ENCODE data around the gene KIRREL3. TPM values are rescaled to one million over a fixed set of nuclear protein-coding genes. Genes with fewer than 3 reads are reported as not detected.

KIRREL3 gene
- total and polyA plus RNA-seq, 9 of the 15 experiments (the other 6 are each of a cell fraction or from before 2014, with no cell fraction given): 0.04 to 0.10 TPM; not detected in 7

- Histone ChIP-seq H3K36me3 (ENCODE audit: control insufficient read depth, insufficient read depth, low read length) (no peaks in the 10 kb centered on the region), H3K9me3 (replicated peaks; ENCODE audit: control insufficient read depth, insufficient read depth, low read depth, low read length) (no peaks in the 10 kb centered on the region), H3K9ac (ENCODE audit: insufficient read depth in 1 of 2, low read depth in 2 of 2, low read length in 2 of 2) (no peak overlapping the region), H2AFZ (ENCODE audit: low read depth, low read length) (no peak overlapping the region), H3K9me1 (ENCODE audit: control insufficient read depth, insufficient read depth, low read length) (no peaks in the 10 kb centered on the region), H3K4me1 (replicated peaks in 1 of 2; ENCODE audit: control insufficient read depth in 2 of 2, insufficient read depth in 2 of 2, low read length in 2 of 2) (no peaks in the 10 kb centered on the region), H4K20me1 (replicated peaks; ENCODE audit: control insufficient read depth, insufficient read depth, low read length) (no peaks in the 10 kb centered on the region; the same call in 1 of the 2 replicates), H3K27me3 (ENCODE audit: control insufficient read depth in 2 of 2, insufficient read depth in 2 of 2, low read length in 2 of 2) (no peaks in the 10 kb centered on the region), H3K4me3 (no peak overlapping the region), H3K79me2 (ENCODE audit: control insufficient read depth, insufficient read depth, low read length) (no peaks in the 10 kb centered on the region), H3K4me2 (ENCODE audit: insufficient read depth, low read length) (no peak overlapping the region), H3K27ac (ENCODE audit: extremely low read depth, low read depth, low read length) (no peak overlapping the region)
- 2% methylated on average over 3 of the region's 3 CpGs for WGBS (ENCODE audit: insufficient coverage, low coverage, missing lambda C conversion rate)
- no peak for FAIRE-seq
- ChIA-PET CTCF (ENCODE audit: low intra/inter-chr PET ratio) (no interaction called here), POLR2A (no interaction called here)
- in situ Hi-C loops (cut with MboI) (no loop called here), intact Hi-C loops (cut with micrococcal nuclease) (loop anchor here (2.0 kb wide), 1 partner anchor 117 kb away; no protein-coding TSS in a partner anchor)
- DNase-seq (ENCODE audit: extremely low read depth in 1 of 4, low spot score in 3 of 4): no peak
- no TSS peak for BruUV-seq (replicated peaks)
- ATAC-seq: no peak
- TF ChIP-seq NKRF (IDR thresholded peaks at IDR 0.05; ENCODE audit: borderline replicate concordance) (no peak), TBP (optimal IDR thresholded peaks at IDR 0.05; ENCODE audit: low read depth, low read length) (no peak)
Observed at GRCh38 chr11:126874276-126874675, 126.3 kb downstream of the KIRREL3 start.

- no peaks in the 10 kb centered on the region for H3K9me1 ChIP-seq (ENCODE audit: control insufficient read depth, insufficient read depth, low read length)
- ATAC-seq (no peak), FAIRE-seq (no peak), DNase-seq (ENCODE audit: extremely low read depth in 1 of 4, low spot score in 3 of 4) (no peak)
- no peaks in the 10 kb centered on the region for H3K4me1 ChIP-seq (replicated peaks in 1 of 2; ENCODE audit: control insufficient read depth in 2 of 2, insufficient read depth in 2 of 2, low read length in 2 of 2)
- H3K9me3 ChIP-seq (replicated peaks; ENCODE audit: control insufficient read depth, insufficient read depth, low read depth, low read length): no peaks in the 10 kb centered on the region
- no peak overlapping the region for H2AFZ ChIP-seq (ENCODE audit: low read depth, low read length)
- no peaks in the 10 kb centered on the region for H3K79me2 ChIP-seq (ENCODE audit: control insufficient read depth, insufficient read depth, low read length)
- intact Hi-C loops (cut with micrococcal nuclease) (no loop called here), in situ Hi-C loops (cut with MboI) (no loop called here)
- no peak overlapping the region for H3K9ac ChIP-seq (ENCODE audit: insufficient read depth in 1 of 2, low read depth in 2 of 2, low read length in 2 of 2)
- H4K20me1 ChIP-seq (replicated peaks; ENCODE audit: control insufficient read depth, insufficient read depth, low read length): no peaks in the 10 kb centered on the region; the same call in 1 of the 2 replicates
- H3K27me3 ChIP-seq (ENCODE audit: control insufficient read depth in 2 of 2, insufficient read depth in 2 of 2, low read length in 2 of 2): no peaks in the 10 kb centered on the region; a peak in 1 of 5 replicates
- BruUV-seq (replicated peaks): no TSS peak
- ChIA-PET POLR2A (no interaction called here), CTCF (ENCODE audit: low intra/inter-chr PET ratio) (no interaction called here)
- no peaks in the 10 kb centered on the region for H3K36me3 ChIP-seq (ENCODE audit: control insufficient read depth, insufficient read depth, low read length)
- no peak overlapping the region for H3K4me3 ChIP-seq
- H3K4me2 ChIP-seq (ENCODE audit: insufficient read depth, low read length): no peak overlapping the region
- no peak overlapping the region for H3K27ac ChIP-seq (ENCODE audit: extremely low read depth, low read depth, low read length)
- TF ChIP-seq ZNF589 (CRISPR knock-in tag; IDR thresholded peaks at IDR 0.05; ENCODE audit: low read depth) (no peak), CXXC5 (CRISPR knock-in tag; IDR thresholded peaks at IDR 0.05) (no peak), MYNN (IDR thresholded peaks at IDR 0.05) (no peak), MYNN (CRISPR knock-in tag; IDR thresholded peaks at IDR 0.05) (no peak), SIRT6 (IDR thresholded peaks at IDR 0.05; ENCODE audit: low read depth, low read length) (no peak), NELFE (IDR thresholded peaks at IDR 0.05; ENCODE audit: insufficient read depth, insufficient read length) (no peak), JUNB (CRISPR knock-in tag; conservative IDR thresholded peaks at IDR 0.05) (no peak)
- TF ChIP-seq, protein P1, sequence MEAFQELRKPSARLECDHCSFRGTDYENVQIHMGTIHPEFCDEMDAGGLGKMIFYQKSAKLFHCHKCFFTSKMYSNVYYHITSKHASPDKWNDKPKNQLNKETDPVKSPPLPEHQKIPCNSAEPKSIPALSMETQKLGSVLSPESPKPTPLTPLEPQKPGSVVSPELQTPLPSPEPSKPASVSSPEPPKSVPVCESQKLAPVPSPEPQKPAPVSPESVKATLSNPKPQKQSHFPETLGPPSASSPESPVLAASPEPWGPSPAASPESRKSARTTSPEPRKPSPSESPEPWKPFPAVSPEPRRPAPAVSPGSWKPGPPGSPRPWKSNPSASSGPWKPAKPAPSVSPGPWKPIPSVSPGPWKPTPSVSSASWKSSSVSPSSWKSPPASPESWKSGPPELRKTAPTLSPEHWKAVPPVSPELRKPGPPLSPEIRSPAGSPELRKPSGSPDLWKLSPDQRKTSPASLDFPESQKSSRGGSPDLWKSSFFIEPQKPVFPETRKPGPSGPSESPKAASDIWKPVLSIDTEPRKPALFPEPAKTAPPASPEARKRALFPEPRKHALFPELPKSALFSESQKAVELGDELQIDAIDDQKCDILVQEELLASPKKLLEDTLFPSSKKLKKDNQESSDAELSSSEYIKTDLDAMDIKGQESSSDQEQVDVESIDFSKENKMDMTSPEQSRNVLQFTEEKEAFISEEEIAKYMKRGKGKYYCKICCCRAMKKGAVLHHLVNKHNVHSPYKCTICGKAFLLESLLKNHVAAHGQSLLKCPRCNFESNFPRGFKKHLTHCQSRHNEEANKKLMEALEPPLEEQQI (IDR thresholded peaks at IDR 0.05): no peak
Observed at GRCh38 chr11:126871792-126872191, 128.8 kb downstream of the KIRREL3 start.

Measured in K562 (cell line).